ENCODE results near the gene RGS7.
A peak's percentile ranks its signal among the peaks of the same experiment; 100 is the strongest.
"Not testable (repeated sequence)": the region's sequence is repeated elsewhere in the genome, so short reads cannot be mapped to it uniquely, and the experiment has no call there.

RGS7 gene

DNA sequence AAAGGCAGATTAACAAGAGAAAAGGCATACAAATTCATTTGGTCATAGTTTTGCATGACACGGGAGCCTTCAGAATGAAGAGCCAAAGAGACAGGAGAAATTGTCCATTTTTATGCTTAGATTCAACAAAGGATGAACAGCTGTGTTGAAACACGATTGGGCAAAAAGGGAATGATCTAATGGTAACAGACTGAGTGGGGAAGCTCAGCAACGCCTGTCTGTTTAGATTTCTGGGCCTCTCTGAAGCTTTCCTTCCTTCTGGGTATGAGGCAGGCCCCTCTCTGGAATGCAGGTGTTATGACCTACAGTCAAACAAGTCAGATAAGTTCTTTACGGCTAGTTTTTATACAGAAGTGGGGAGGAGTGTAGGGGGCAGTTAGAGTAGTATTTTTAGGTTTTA, 154.6 kb downstream of the RGS7 start:
- DNase-seq: no peak

DNA sequence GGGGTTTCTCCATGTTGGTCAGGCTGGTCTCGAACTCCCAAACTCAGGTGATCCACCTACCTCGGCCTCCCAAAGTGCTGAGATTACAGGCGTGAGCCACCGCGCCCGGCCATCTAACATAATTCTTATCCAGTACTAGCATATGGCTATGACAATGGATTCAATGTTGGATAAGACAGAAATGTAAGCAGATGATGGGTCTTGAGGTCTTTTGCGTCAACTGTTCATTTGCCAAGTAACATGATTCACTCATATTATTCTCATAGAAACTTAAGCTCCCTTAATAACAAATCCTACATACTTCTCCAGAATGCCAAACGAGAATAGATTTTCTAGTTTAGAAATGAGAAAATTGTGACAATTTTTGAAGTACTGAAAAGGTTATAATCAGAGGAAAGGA, 170.3 kb downstream of the RGS7 start:
- no peak for DNase-seq

DNA sequence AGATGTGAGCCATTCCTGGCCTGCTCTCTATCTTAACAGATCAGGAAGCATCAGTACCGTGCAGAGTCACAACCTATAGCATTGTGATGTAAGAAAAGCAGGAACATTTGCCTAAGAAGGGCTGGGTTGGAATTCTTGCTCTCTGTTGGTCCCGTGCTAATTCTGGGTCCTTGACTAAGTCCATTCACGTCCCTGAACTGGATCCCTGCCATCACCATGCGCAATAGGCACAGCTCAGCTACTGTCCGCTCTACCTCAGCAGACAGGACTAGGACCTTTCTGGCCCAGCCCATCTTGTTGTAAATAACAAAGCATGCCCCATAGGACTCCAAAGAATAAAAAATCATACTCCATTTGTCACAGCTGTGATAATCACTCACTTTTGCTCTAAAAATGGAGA, 175.0 kb downstream of the RGS7 start:
- DNase-seq: no peak

DNA sequence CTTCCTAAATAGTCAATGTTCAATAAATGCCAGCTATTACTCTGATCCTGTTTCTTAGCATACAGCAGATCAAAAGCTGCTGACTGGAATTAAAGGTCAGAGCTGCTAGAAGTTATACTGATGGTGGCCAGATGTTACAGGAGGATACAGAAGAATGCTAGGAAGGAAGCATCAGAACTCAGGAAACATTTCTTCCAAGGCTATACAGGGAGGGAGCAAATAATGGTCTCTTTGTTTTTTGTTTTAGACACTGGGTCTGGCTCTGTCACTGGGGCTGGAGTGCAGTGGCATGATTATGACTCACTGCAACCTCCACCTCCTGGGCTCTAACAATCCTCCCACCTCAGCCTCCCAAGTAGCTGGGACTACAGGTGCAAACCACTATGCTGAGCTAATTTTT, 175.5 kb downstream of the RGS7 start:
- no peak for DNase-seq

DNA sequence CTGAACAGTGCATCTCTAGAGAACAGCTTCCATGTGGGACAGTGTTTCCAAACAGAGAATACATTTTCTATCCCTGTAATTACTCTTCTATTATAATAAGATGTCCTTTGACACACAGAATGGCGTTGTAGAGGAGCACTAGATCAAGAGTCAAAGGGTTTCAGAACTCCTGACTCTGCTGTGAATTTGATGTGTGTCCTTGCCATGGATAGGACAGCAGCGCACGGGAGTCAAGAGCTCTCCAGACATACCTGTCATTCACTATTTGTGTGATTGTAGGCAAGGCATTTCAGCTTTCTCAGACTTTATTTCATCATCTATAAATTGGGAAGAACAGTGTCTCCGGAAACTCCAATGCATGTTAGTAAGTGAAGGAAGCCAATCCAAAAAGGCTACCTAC, 176.4 kb downstream of the RGS7 start:
- no peak for DNase-seq

DNA sequence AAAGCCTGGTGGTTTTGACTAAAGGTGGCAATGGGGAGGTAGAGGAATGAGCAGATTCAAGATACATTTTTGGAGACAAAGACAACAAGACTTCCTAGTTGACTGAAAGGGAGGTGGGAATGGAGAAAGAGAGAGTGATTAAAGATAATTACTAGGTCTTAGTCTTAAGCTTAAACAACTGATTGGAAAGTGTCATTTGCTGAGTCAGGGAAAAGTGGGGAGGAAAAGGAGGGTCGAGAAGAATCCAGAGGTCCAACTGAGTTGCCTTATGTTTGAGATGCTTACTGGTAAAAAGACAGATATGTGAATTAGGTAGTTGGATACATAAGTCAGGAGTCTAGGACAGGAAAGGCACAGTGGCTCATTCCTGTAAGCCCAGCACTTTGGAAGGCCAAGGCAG, 179.3 kb downstream of the RGS7 start:
- no peak for DNase-seq

DNA sequence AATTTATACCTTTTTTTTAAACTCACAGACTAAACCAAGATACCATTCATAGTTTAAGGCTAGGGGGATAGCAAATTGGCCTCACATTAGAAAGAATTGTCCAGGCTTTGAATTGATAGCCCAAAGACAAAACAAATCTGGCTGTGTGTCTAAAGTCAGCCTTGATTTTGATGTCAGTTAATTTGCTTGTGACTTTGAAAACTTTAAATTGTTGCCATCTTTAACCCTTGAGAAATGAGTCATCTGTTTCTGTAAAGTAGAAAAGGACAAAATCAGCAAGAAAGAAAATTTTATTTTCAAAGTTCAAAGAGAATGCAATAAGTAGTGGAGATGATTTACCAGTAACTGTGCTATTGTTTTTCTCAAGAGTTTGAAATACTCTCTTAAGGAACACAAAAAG, 184.5 kb downstream of the RGS7 start:
- no peak for DNase-seq

DNA sequence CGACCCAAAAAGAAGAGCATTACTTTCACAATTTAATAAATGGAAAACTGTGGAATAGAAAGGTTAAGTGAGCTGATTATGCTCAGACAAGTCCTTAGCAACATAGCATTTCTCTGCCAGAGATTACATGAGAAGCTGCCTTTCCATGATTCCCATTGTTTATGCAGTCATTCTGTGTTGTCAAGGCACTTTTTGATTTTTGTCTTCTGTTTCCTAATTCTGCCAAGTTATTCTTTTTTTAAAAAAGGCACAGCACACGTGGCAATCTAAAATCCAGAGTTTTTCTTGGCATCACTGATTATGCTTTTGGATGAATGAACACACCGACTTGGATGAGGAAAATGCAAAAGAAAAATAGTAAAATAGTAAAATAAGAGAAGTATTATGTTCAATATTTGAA, 185.0 kb downstream of the RGS7 start:
- DNase-seq: no peak

DNA sequence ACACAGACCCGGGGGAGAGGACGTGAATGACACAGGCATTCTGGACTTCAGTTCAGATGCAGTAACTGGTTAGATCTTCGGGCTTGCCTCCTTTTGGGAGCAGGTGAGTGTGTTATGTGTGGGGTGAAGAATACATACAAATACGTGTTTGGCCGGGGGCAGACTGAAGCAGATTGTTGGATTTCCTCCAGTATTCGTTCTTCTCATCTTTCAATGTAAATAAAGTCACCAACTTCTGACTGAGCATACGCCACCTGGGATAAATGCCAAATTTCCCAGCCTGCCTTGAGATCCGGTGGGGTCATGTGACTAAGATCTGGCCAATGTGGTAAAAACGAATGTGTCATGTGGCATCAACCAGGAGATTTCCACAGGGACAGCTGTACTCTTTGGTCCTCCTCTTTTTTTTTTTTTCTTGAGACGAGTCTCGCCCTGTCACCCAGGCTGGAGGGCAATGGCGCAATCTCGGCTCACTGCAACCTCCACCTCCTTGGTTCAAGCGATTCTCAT, 189.8 kb downstream of the RGS7 start:
- no peak for DNase-seq

DNA sequence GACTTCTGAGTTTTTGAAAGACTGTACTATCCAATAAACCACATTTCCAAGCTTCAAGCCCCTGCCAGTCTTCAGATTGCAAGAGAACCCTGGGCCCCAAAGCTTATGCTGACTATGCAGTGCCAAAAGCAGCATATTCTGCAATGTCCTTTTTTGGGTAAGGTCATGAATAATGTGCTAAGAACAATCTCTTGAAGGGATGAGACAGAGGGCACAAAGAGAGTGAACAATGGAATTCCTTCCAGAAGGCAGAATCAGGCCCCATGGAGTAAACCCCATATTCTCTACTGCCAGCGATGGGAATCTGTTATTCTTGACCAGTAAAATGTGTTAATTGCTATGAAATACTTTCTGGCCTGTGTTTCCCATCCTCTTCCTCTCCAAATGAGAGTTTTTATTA, 190.4 kb downstream of the RGS7 start:
- no peak for DNase-seq

DNA sequence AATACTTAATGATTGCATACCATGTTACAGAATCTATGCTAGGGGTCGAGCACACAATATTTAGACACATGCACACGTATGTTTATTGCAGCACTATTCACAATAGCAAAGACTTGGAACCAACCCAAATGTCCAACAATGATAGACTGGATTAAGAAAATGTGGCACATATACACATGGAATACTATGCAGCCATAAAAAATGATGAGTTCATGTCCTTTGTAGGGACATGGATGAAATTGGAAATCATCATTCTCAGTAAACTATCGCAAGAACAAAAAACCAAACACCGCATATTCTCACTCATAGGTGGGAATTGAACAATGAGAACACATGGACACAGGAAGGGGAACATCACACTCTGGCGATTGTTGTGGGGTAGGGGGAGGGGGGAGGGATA, 191.7 kb downstream of the RGS7 start:
- not testable (repeated sequence) for DNase-seq

DNA sequence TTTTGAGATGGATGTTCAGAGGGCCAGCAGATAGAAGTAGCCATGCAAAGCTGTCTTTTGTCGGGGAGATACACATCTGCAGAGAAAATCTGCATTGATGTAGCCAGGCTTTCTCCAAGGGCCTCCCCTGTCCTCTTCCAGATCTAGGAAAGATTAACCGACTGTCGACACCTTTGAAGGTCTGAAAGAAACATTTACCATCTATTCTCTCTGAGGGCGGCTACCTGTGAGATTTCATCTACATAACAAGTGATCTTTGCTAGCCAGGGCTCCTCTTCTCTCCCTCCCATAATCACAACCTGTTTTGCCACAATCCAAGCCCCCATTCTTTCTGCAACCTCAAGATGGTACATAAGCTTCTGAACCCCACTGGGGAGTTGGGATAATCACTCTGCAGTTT, 193.6 kb downstream of the RGS7 start:
- no peak for DNase-seq

DNA sequence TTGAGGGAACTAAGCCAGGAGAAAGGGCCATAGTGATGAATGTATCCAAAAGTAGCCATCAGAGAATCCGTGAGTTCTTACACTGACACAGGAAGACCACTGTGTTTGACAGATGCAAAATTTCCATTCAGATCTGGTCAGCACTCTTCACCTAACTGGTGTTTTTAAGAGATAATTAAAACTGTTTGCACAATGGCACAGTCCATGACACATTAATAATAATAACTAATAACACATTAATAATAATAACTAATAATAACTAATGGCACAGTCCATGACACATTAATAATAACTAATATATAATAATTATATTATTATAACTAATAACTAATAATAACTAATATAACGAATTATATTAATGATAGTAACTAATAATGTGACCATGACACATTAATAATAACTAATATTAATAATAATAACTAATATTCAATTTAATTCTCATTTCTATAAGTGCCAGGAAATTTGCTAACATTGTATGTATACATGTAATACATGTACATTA, 195.8 kb downstream of the RGS7 start:
- DNase-seq: no peak

DNA sequence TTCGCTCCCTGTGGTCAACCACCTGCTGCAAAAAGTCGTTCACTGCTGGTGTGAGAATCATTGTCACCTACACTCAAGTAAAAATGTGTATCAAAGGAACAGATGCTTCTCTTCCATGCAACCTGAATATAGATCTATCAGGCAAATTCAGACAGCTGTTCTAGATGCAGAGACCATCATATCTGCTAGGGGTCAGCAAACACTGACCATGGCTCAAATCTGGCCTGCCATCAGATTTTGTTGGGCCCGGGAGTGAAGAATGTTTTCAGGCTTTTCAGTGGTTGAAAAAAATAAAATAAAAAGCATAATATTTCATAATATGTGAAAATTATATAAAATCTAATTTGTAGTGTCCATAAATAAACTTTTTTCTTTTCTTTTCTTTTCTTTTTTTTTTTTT, 199.6 kb downstream of the RGS7 start:
- no peak for DNase-seq

DNA sequence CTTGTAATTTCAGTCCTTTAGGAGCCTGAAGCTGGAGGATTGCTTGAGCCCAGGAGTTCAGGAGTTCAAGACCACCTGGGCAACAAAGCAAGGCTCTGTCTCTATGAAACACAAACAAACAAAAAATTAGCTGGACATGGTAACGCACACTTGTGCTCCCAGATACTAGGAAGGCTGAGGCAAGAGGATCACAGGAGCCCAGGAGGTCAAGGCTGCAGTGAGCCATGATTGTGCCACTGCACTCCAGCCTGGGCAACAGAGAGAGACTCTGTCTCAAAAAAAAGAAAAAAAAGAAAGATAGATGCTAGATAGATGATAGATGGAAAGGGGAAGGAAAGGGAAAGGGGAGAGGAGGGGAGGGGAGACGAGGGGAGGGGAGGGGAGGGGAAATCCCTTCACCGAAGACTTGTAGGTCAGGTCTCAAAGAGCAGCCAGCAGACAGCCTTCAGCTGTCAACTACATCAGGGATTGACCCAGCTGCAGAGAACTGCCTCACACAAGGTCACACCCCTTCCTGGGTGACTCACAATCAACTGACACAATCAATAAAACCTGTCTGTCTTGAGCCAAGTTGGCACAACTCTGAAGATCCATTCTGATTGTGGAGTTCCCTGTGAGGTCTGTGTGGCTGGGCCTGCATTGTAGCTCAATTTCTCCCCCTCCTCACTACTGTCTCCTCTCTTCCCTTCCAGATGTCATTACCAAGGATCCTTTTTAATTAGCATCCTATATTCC, 200.6 kb downstream of the RGS7 start:
- DNase-seq: peak; percentile 46

DNA sequence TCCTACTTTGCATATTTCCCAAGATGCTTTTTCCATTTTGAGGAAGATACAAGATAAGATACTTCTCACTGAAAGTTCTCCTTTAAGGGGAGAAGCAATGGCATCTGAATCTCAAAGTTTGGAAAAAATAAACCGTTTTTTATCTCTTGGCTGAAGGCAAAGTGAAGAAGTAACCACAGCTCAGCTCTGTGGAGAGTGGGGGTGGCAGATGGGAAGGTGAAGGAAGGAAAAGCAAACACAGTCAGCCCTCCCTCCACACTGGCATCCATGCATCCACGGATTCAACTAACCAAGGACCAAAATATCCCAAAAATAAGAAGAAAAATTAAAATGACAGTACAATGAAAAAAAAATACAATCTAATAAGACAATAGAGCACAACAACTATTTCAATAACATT, 211.1 kb downstream of the RGS7 start:
- DNase-seq: no peak

DNA sequence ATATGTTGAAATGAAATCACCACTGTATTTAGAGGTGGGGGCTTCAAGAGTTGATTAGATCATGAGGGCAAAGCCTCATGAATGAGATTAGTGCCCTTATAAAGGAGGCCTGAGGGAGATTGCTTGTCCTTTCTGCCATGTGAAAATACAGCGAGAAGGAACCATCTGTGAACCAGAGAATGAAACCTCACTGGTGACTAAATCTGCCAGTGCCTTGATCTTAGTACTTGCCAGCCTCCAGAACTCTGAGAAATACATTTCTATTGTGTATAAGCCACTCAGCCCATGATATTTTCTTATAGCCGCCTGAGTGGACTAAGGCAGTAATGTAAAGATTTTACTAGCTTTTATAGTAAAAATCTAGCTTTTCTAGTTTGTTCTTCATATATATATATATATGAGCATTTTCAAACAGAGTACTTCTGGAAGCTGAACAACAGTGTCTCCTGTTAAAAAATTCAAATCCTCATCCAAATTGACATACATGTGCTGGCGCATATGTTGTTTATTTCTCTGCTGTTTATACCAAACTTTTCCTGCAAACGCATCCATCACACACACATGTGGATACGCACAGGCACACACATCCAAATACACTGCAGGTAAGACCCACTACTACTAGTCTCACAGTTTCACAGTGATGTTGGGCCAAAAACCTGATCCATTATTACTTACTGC, 213.1 kb downstream of the RGS7 start:
- DNase-seq: no peak

DNA sequence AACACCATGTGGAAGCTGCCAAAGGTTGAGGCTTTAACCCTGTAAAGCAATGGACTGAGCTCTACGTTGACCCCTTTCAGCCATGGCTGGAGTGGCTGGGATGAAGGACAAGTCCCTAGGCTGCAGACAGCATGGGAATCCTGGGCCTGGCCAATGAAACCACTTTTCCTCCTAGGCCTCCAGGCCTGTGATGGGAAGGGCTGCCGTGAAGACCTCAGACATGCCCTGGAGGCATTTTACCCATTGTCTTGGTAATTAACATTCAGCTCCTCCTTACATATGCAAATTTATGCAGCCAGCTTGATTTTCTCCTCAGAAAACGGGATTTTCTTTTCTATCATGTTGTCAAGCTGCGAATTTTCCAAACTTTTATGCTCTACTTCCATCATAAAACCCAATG, 214.5 kb downstream of the RGS7 start:
- DNase-seq: no peak

DNA sequence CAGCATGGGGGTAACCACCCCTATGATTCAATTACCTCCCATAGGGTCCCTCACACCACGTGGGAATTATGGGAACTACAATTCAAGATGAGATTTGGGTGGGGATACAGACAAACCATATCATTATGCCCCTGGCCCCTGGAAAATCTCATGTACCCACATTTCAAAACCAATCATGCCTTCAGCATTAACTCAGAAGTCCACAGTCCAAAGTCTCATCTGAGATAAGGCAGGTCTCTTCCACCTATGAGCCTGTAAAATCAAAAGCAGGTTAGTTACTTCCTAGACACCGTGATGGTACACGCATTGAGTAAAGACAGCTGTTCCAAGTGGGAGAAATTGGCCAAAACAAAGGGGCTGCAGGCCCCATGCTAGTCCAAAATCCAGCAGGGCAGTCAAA, 215.4 kb downstream of the RGS7 start:
- not testable (repeated sequence) for DNase-seq

DNA sequence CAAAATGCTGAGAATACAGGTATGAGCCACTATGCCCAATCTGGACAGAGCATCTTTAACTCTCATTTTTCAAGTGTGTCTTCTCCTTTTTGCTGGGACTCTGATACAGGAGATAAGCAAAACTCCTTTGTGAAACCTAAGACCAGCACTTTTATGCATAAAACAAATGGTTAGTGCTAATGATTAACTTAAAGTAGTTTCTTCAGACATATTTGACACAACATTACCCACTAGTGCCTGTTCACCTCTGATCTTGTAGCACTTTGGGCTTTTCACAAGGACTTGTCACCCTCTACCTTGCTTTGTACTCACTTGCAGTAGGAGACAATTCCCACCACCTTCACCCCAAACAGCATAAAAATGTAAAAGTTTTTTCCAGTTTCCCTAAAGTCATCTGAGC, 216.3 kb downstream of the RGS7 start:
- DNase-seq: no peak

DNA sequence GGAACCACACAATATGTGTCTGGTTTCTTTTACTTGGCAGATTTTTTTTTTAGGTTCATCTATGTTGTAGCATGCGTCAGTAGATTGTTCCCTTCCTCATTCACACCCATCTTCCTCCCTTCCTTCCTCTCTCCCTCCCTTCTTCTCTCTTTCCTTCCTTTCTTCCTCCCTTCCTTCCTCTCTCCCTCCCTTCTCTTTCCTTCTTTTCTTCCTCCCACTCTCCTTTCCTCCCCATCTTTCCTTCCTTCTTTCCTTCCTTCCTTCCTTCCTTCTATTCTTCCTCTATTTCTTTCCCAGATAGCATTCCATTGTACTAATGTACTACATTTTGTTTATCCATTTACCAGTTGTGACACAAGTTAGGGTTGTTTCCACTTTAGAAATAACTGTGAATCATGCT, 218.0 kb downstream of the RGS7 start:
- no peak for DNase-seq

DNA sequence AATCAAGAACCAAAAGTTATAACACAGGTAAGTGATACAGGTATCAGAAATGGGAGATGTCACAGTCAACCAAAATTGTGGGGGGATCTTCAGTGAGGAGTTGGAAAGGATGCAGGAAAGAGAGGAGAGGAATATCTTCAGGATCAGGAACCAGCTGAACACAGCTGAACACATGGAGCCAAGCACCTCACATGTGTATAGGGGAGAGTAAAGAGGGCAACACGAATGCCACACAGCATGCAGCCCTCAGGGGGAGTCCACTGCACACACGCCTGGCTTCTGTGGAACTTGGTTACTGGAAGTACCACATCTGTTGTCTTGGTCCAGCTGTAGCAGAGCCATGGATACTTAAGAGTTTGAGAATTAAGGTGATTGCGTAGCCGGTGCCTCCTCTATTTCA, 218.8 kb downstream of the RGS7 start:
- no peak for DNase-seq

DNA sequence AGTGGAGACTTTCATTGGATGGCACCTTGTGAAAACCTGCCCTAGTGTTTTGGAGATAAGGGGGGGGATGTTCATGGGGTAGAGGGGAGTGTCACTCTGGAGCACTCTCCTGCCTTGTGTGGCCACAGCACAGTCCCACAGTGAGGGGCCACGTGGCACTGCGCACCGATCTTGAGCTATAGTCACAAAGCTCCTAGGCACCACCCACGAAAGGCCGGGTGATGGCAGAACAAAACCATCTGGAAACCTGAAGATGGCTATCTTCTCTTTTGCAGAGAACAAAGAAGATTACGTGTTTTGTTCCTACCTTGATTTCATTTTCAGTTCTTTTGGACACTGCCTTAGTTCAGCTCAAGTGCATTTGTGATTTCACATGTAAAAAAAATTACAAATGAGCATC, 220.6 kb downstream of the RGS7 start:
- DNase-seq: no peak

DNA sequence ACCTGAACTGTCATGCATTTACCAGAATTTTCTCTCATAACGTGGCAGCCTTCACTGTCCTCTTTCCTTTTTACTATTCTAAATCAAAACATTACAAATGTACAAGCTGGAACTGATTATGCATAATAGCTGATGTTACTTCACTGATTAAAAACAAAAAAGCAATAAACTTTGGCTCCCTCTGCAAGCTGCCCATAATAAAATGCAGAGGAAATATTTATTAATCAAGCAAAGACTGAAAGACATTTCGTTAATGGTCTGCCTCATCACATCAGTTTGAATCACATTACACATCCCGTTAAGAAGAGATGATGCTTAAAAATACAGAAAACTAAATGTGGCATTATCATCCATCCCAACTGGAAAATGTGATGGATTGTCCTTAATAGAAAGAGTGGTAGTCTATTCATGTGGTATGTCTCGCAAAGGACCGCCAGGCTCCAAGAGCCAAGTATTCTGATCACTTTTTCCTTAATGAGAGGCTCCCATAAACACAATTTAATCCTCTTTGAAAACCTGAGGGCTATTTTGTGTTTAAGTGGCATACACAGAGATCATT, 225.3 kb downstream of the RGS7 start:
- DNase-seq: no peak

Measured in GOT3 (cell line).